Fibroblast of villous mesenchyme (primary cell): ENCODE data around the gene EHD1. TPM values are rescaled to one million over a fixed set of nuclear protein-coding genes. Genes with fewer than 3 reads are reported as not detected.

Source experiments
- DNase-seq: peaks from one replicate; pipeline ENCODE4 v3.0.0-alpha.2; 2010; ENCODE audit warnings: low read depth
- H3K4me3 ChIP-seq: 2 replicates; pipeline ENCODE4 v1.5.1; 2011; ENCODE audit warnings: low read depth, mild to moderate bottlenecking, low read length
- total RNA-seq: library from RNA; depleted of rRNA; stranded (reverse); fragments of >200 nt; gene quantifications from 2 replicates; pipeline ENCODE4 v1.2.3, GENCODE V29; 2012
- TF ChIP-seq, protein P1 (sequence below): IDR thresholded peaks from 2 replicates; pipeline ENCODE4 v1.5.1; 2012; ENCODE audit warnings: low read depth, mild to moderate bottlenecking, low read length; ENCODE audit not compliant: insufficient read depth

Gene EHD1
- total RNA-seq, 1 donor = 93.7 TPM

DNA sequence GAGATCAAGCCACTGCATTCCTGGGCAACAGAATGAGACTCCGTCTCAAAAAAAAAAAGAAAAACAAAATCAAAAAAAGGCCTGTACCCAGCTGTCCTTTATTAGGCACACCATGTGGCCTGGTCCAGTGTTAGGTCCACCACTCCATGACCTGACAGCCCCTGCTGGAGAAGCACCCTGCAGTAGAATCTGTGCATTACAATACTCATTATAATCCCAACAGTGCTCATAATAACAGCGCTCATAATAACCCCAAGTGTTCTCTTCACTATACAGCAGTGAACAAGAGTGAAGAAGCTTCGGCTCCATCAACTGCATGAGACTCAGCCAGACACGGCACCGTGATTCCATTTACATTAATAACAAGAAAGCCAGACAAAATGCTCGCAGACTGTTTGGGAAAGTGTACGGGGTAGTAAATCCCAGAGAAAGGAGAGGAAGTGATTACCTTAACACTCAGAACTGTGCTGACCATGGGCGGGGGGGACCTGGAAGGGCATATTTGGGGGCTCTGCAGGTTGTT is 8.9 kb upstream of the EHD1 start:
- no peak for DNase-seq
- TF ChIP-seq, protein P1, sequence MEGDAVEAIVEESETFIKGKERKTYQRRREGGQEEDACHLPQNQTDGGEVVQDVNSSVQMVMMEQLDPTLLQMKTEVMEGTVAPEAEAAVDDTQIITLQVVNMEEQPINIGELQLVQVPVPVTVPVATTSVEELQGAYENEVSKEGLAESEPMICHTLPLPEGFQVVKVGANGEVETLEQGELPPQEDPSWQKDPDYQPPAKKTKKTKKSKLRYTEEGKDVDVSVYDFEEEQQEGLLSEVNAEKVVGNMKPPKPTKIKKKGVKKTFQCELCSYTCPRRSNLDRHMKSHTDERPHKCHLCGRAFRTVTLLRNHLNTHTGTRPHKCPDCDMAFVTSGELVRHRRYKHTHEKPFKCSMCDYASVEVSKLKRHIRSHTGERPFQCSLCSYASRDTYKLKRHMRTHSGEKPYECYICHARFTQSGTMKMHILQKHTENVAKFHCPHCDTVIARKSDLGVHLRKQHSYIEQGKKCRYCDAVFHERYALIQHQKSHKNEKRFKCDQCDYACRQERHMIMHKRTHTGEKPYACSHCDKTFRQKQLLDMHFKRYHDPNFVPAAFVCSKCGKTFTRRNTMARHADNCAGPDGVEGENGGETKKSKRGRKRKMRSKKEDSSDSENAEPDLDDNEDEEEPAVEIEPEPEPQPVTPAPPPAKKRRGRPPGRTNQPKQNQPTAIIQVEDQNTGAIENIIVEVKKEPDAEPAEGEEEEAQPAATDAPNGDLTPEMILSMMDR = no peak

DNA sequence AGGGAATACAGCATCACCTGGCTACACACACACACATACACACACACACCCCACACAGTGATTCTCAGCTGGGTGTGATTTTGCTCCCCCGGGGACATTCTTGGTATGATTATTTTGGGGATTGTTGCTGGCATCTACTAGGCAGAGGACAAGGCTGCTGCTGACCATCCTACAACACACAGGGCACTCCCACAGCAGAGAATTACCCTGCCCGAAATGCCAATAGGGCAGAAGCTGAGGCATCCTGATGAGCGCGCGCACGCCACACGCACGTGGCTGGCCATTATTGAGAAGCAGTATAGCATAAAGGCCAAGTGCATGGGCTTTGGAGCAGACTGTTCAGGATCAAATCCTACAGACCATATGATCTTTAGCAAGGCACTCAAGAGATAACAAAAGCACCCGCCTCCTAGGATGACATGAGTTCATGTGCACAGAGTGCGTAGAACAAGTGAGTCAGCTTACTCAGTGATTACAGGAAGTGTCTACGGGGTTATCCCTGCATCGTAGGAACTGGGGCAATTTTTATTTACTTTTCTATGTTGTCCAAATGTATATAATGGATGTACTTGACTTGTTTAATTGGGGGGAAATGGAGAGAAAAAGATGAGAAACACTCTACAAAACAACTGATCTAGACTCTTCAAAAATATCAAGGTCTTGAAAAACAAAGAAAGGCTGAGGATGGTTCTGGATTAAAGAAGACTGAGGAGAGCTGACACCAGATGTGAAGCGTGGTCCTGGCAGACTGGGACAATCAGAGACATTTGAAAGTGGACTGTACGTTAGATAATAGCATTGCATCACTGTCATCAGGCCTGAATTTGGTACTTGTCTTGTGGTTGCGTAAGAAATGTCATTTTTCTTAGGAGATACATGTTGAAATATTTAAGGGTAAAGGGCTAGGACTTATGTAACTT is 7.2 kb upstream of the EHD1 start:
- TF ChIP-seq, protein P1 = no peak
- DNase-seq = peak; percentile 98
- H3K4me3 ChIP-seq = no peak overlapping the region

More for the DNA sequence above, 8.9 kb upstream of the EHD1 start:
- H3K4me3 ChIP-seq = no peak overlapping the region

DNA sequence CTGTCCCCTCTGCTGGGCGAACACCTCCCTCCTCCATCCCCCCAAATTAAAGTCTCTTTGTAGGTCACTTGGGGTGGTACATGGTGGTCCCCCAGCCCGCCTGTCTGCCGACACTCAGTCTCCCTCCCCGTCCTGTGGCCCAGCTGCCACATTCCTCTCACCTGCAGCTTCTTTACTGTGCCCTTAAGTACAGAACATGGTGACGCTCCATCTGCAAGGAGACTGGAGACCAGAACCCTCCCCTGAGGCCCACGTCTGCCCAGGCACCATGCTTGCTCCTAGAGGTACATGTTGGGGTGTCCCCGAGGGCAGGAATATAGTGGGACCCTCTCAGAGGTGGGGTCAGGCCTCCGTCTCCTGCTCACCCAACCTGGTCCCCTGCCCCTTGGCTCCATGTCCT is 5.6 kb upstream of the EHD1 start:
- TF ChIP-seq, protein P1 = no peak
- no peak overlapping the region for H3K4me3 ChIP-seq
- no peak for DNase-seq

DNA sequence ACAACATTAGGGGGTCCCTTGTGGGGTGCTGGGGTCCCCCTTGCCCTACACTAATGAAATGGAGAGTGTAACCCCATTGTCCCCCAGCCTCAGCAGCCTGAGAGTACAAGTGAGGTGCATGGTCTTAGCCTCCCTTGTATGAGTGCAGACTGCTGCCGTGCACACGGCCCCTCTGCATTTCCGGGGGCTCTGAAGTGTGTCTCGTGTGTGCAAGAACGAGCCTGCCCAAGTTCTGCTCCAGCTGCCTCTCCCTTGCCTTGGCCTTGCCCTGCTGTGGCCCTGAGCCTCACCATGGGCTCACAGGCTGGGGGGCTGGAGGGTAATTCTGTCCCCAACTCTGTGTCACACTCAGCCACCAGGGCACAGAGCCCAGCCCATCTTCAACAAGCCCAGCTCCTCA is 5.2 kb upstream of the EHD1 start:
- TF ChIP-seq, protein P1 = no peak
- no peak overlapping the region for H3K4me3 ChIP-seq
- no peak for DNase-seq

DNA sequence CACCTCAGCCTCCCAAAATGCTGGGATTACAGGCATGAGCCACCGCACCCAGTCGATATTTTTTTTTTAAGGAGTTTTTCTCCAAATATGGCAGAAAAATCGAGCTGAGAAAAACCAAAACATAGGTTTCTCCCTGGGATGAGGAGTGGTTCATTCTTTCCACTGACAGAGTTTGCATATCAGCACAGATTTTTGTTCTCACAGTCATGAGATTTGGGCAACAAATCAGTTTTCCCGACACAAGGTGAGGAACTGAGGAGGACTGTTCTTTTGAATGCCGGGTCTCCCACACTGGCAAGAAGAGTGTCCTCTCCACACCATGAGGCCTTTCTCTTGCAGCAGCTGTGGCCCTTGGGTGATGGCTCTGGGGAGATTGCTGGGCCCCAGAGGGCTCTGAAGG is 3.8 kb upstream of the EHD1 start:
- TF ChIP-seq, protein P1 = no peak
- no peak overlapping the region for H3K4me3 ChIP-seq
- DNase-seq = no peak

DNA sequence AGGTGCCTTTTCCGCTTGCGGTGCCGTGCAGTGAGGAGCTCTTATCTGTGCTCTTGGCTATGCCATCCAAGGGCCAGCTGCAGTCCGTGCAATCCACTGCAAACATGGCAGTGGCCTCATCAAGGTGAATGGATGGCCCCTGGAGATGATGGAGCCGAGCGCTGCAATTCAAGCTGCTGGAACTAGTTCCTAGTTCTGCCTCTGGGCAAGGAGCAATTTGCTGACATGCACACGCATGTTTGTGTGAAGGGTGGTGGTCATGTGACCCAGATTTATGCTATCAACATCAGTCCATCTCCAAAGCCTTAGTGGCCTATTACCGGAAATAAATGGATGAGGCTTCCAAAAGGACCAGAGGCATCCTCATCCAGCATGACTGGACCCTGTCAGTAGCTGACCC is 3.1 kb upstream of the EHD1 start:
- DNase-seq = no peak
- TF ChIP-seq, protein P1 = no peak
- no peak overlapping the region for H3K4me3 ChIP-seq
